ENCODE measurements around the gene GDF10.

GDF10 gene

DNA sequence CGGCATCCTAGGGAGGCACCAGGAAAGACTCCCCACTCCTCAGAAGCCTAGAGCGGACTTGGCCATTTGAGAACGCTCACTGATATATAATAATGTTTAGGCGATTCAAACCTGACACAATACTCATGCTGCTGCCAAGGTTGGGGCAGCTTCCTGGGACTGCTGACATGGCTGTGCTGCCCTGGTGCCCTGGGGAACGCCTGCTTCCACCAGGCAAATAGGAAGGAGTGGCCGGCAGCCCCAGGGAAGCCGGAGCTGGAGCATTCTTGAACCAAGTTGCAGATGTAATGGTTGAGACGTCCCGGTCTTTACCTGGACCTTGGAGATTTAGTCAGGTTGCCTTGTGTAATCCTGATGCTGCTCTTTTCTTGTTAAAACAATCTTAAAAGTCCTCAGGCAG is 8.8 kb downstream of the GDF10 start:
- no peak for DNase-seq

DNA sequence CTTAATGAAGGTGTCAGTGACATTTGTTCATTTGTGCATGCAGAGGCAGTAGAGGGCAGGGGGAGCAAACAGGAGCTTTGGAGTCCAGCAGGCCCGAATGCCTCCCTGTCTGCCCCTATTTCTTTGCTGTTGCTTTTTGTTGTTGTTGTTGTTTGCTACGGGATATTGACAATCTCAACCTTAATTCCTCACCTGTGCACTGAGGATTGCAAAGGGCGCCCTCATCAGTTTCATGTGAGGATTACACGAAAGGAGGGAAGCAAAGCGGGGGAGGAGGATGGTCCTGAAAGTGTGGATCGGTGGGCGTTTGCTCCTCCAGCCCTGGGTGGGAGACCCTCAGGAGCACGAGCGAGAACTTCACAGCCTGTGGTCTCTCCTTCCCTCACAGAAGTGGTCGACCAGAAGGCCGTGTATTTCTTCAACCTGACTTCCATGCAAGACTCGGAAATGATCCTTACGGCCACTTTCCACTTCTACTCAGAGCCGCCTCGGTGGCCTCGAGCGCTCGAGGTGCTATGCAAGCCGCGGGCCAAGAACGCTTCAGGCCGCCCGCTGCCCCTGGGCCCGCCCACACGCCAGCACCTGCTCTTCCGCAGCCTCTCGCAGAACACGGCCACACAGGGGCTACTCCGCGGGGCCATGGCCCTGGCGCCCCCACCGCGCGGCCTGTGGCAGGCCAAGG is 9.6 kb downstream of the GDF10 start:
- DNase-seq, result no peak
- in situ Hi-C loops (cut with MboI; ENCODE audit: low pct_unique_long_range_greater_than_20kb, low sequenced_read_pairs), result loop anchor here (10.0 kb wide), 1 partner anchor 285 kb away; no protein-coding TSS in a partner anchor

More for the DNA sequence above, 8.8 kb downstream of the GDF10 start:
- in situ Hi-C loops (cut with MboI; ENCODE audit: low pct_unique_long_range_greater_than_20kb, low sequenced_read_pairs), result loop anchor here (10.0 kb wide), 1 partner anchor 284 kb away; no protein-coding TSS in a partner anchor

DNA sequence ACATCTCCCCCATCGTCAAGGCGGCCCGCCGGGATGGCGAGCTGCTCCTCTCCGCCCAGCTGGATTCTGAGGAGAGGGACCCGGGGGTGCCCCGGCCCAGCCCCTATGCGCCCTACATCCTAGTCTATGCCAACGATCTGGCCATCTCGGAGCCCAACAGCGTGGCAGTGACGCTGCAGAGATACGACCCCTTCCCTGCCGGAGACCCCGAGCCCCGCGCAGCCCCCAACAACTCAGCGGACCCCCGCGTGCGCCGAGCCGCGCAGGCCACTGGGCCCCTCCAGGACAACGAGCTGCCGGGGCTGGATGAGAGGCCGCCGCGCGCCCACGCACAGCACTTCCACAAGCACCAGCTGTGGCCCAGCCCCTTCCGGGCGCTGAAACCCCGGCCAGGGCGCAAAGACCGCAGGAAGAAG is 10.1 kb downstream of the GDF10 start:
- in situ Hi-C loops (cut with MboI; ENCODE audit: low pct_unique_long_range_greater_than_20kb, low sequenced_read_pairs), result no loop called here
- DNase-seq, result no peak

DNA sequence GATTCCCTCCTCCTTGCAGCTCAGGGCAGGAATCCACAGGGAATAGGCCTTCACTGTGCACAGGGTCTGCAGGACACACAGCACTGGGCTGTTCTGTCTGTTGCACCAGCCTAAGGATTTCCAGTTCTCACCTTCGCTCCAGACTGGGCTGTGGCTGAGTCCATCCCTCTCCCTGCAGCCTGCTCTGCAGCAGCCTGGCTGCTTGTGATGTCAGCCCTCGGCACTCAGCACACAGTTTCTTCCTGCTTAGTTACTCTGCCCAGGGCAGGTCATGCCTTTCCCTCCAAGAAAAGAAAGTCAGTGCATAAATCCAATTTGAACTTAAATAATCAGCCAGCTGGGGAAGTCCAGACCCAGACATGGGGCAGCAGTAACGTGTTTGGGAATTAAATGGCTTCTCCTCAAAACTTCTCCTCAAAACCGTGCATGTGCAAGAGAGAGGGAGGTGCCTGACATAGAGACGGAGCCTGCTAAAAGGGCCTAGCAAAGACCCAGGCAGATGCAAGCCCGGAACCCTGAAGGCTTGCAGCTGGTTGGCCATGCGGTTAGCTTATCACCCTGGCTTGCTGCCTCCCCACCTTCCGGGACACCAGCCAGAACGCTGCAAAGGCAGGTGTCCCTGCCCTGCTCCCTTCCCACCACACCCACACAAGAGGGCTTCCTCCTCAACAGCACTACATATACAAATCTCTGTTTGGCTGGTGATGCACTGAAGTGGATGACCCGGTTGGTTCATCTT is 11.4 kb downstream of the GDF10 start:
- in situ Hi-C loops (cut with MboI; ENCODE audit: low pct_unique_long_range_greater_than_20kb, low sequenced_read_pairs), result no loop called here
- DNase-seq, result peak; percentile 24

DNA sequence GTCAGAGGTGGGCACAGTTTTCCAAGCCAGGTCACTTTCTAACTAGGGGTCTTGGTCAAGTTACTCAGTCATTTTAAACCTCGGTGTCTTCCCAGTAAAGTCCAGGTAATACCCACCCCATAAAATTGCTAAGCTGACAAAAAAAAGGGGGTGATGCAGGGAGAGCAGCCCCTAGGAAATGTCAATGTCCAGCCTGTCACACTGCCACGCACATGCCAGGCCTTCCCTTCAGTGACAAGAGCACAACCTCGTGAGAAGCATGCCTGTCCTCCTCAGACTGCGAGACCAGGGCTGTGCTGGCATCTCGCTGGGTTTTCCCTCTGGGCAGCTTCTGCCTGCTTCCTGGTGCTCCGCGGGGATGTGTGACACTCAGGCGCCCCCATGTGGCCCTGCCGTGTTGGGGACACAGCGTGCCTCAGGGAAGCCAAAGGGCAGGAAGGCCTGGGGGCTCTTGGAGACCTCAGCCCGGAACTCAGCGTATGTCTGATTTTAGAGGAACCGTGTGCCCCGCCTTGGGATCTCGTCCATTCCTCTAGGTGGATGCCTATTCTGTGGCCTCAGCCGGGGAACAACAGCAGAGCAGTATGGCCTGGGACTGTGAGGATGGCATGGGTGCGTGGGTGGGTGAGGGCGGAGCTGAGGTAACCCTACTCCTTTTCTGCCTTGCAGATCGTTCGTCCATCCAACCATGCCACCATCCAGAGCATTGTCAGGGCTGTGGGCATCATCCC is 12.1 kb downstream of the GDF10 start:
- peak; percentile 74 for DNase-seq
- in situ Hi-C loops (cut with MboI; ENCODE audit: low pct_unique_long_range_greater_than_20kb, low sequenced_read_pairs), result no loop called here

DNA sequence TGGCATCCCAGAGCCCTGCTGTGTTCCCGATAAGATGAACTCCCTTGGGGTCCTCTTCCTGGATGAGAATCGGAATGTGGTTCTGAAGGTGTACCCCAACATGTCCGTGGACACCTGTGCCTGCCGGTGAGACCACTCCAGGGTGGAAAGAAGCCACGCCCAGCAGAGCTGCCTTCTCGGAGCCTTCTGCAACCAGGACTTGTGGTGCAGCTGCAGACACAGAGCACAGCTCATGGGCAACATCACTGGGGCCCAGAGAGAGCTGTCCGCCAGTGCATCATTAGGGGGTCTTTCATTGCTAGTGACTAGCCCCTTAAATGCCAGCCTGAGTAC is 12.6 kb downstream of the GDF10 start:
- in situ Hi-C loops (cut with MboI; ENCODE audit: low pct_unique_long_range_greater_than_20kb, low sequenced_read_pairs), result no loop called here

DNA sequence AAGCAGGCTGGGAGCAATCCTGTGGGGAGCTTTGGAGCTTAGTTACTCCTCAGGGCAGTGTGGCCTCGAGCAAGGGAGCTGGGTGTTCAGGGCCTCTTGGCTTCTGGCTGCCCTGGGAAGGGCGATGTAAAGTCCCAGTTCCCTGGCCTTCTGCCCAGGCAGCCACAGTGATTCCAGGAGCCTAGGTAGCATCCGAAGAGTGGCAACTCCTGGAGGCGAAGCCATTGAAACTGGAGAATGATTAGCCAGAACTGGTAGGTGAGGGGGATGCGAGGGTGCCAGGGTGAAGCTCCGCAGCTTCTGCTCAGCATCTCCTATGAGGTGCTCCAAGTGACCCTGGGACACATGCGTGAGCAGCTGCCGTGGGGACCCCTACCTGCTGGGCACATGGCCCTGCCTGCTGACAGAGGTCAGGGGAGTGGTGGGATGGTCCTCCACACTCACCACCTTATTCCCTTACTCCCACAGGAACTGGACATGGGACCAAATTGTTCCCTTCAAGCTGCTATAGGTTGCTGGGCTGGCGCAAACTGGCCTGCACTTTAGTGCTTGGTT is 14.5 kb downstream of the GDF10 start:
- no peak for DNase-seq
- in situ Hi-C loops (cut with MboI; ENCODE audit: low pct_unique_long_range_greater_than_20kb, low sequenced_read_pairs), result no loop called here

More for the DNA sequence above, 12.6 kb downstream of the GDF10 start:
- DNase-seq, result no peak

DNA sequence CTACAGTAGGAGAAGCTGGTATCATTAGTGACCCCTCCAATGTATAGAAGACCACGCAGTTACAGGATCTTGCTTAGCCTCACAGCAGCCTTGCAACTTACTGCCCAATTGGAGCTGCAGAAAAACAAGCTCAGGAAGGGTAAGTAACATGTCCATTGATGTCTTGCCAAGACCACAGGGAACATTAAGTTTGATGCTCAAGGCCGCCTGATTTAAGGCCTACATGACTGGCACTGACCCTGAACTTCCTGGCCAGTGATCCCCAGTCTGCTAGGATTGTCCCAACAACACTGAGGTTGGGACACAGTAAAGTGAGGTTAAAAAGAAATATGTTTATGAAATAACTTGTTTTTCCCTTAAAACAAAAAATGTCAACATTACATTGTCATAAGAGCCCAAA is 15.4 kb downstream of the GDF10 start:
- in situ Hi-C loops (cut with MboI; ENCODE audit: low pct_unique_long_range_greater_than_20kb, low sequenced_read_pairs), result no loop called here
- DNase-seq, result no peak

DNA sequence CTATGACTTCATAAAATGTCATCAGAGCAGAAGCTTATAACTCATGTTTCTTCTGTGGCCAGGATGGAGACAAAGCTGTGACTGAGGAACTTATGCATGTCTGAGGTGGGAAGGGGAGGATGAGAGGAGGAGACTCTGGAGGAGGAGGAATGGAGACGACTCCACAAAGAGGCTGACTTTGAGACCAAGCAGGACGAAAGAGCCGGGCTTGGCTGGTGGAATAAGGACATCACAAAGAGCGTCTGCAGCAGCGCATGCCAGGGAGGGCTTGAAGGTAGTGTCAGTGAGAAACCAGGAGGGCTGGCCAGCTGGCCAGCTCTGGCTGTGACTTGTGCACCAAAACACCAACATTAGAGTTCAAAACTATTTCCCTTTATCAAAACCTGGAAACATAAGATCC is 16.1 kb downstream of the GDF10 start:
- in situ Hi-C loops (cut with MboI; ENCODE audit: low pct_unique_long_range_greater_than_20kb, low sequenced_read_pairs), result no loop called here
- DNase-seq, result no peak

DNA sequence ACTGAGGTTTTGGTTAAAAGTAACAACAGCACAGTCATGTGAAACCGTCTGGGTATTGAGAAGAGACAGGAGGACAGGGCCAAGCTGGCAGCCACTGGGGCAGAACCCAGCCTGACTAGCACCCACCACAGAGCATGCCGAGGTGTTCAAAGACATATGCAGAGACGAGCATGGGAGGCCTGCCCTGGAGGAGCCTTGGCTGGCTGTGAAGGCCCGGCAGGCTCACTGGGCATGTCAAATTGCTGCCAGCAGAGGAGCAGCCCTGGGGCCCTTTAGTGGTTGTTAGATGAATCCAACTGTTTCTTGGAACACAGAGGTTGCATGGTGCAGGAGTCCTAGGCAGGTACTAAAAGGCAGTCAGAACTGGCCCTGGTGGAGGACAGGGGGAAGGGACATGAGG is 17.3 kb downstream of the GDF10 start:
- DNase-seq, result no peak
- in situ Hi-C loops (cut with MboI; ENCODE audit: low pct_unique_long_range_greater_than_20kb, low sequenced_read_pairs), result no loop called here

DNA sequence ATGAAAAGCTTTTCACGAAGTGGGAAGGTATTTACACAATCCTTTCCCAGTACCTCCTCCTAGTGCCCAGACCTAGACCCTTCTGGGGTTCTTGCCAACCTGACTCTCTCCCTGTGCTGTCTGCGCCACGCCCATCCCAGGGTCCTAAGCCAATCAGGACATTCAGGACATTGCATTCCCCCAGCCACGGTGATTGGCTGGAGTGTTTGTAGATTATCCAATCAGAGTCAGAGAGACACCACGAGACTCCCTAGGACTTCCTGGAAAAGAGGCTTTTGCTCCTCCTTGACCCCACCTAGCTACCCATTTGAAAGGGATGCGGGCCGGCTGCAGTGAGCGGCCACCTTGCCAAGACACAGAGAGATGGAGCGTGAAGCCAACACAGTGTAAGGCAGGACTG is 18.7 kb downstream of the GDF10 start:
- no peak for DNase-seq
- in situ Hi-C loops (cut with MboI; ENCODE audit: low pct_unique_long_range_greater_than_20kb, low sequenced_read_pairs), result no loop called here

DNA sequence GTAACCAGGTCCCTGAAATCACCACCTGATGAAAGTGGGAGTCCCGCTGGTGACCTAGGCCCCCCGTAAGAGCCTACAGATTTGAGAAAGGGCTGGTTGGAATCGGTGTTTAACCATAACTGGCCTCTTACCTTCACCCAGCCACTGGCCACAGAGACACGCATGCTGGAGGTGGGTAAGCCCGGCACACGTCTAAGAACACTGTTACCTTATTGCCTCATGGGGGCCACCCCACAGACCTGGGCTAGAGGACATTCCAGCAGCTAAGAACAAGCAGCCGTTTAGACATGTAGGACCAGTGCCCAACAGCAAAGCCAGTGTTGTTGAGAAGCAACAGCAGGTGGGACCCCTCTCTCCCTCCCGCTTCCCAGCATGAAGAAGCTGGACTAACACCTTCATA is 19.8 kb downstream of the GDF10 start:
- in situ Hi-C loops (cut with MboI; ENCODE audit: low pct_unique_long_range_greater_than_20kb, low sequenced_read_pairs), result no loop called here
- no peak for DNase-seq

DNA sequence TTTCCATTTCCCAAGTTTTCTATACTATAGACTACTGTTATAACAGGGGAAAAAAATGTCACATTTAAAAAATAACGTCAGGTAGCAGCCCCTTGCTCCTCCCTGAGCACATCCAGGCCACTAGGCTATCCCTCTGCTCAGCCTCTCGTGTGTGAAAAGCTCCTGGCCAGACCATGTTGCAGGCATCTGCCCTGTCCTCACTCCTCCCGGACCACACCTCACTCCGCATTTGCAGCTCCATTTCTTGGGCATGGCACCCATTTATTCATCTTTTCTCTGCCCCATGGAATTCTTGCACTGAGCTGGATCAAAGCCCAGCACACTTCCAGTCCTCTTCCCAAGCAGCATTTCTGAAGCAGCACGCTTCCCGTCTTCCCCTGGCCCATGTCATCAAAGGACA is 20.8 kb downstream of the GDF10 start:
- DNase-seq, result no peak
- in situ Hi-C loops (cut with MboI; ENCODE audit: low pct_unique_long_range_greater_than_20kb, low sequenced_read_pairs), result no loop called here

DNA sequence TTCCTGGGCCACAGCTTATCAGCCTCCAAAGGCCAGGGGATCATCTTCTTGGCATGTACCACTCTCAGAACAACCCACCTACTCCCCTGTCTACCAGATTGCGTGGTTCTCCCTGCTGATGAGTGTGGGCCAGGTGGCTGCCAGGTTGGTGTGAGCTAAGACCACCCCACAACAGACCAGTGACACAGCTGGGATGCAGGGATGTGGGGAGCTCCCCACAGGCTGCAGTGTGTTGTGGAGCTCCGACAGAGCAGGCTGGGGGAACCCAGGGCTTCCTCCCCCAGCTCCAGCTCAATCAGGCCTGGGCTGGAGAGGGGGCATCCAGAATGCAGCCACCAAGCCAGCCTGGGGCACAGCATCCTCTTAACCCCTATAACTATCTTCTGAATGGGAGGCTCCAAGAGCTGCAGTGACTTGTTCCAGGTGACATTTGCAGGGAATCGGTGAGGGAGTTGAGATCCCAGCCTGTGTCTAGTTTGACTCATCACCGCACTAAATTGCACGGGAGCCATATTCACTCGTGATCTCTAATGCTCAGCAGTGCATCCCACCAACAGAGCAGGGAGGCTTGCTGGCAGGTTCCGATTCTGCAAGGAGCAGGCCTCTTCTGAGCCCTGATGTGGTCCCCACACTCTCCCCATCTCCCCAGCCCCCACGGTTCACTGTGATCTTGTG is 21.7 kb downstream of the GDF10 start:
- in situ Hi-C loops (cut with MboI; ENCODE audit: low pct_unique_long_range_greater_than_20kb, low sequenced_read_pairs), result no loop called here
- no peak for DNase-seq

DNA sequence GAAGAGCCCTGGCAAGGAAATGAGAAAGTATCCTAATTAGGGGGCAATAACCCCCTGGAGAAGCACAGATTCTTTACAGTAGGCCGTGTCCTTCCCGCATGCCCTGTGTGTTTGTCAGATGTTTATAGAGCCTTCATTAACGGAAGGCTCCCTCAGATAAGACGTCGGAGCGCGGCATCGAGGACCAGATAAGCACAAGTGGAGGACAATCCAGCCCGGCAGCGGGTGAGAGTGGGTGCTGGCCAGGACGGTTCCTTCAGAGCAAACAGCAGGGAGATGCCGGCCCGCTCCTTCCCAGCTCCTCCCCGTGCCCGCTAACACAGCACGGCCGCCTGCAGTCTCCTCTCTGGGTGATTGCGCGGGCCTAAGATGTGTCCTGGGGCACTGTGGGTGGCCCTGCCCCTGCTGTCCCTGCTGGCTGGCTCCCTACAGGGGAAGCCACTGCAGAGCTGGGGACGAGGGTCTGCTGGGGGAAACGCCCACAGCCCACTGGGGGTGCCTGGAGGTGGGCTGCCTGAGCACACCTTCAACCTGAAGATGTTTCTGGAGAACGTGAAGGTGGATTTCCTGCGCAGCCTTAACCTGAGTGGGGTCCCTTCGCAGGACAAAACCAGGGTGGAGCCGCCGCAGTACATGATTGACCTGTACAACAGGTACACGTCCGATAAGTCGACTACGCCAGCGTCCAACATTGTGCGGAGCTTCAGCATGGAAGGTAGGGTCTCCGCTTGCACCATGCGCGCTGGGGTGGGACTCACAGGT is 22.5 kb downstream of the GDF10 start, which contains the start of gene GDF2:
GDF2 (plus strand) TSS at position 155 of the 762 bp plus-strand sequence; CDS start at position 370, 215 bp downstream.
- no peak for DNase-seq
- in situ Hi-C loops (cut with MboI; ENCODE audit: low pct_unique_long_range_greater_than_20kb, low sequenced_read_pairs), result no loop called here

DNA sequence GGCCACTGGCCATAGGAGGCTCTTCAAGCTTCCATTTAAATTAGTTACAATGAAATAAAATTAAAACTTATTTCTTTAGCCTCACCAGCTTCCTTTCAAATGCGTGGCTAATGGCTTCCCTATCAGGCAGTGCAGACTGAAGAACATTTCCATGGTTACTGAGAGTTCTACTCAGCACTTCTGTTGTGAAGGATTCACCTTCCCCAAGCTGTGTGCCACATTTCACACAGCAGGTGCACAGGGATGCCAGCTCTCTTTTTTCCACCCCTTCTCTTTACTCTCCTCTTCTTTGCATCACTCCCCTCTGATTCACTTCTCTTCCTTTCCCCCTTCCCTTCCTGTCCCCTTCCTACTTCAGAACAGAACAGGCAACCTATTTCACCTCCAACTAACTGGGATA is 23.1 kb downstream of the GDF10 start:
- DNase-seq, result no peak
- in situ Hi-C loops (cut with MboI; ENCODE audit: low pct_unique_long_range_greater_than_20kb, low sequenced_read_pairs), result no loop called here

DNA sequence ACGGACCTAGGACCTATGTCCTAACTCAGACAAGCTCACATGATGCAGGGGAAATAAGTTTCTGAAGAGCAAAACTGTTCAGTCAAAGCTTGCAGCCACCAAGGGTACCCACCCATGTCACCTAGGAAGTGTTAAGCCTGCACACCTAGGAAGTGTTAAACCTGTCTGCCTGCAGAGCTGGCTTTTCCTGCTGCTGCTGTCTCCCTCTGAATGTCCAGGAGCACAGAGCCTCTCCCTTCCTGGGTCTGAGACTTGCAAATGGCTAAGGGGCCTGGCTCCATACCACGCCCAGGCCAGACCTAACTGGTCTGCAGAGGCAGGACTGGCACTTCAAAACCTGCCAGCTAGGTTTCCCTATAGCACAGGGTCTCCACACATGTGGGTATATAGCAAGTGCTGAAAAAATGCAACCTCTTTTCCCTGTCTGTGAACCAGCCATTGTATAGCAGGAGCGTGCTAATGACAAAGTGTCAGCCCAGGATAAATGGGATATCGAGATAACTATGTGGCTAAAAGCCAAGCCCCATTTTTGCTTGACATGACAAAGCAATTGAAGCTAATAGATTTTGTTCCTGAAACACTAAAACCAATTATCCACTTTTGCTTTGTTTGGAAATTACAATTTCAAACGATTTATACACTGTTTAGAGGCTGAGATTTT is 23.8 kb downstream of the GDF10 start:
- DNase-seq, result no peak
- in situ Hi-C loops (cut with MboI; ENCODE audit: low pct_unique_long_range_greater_than_20kb, low sequenced_read_pairs), result no loop called here

Measured in KBM-7 (cell line).